Stimulated activated CD4-positive, alpha-beta T cell treated with anti-CD3 and anti-CD28 coated beads, Interleukin-4, amount 100 ng/mL, for 48 hours (primary cell): Measurements from ENCODE around the gene FBF1.
A peak's percentile ranks its signal among the peaks of the same experiment; 100 is the strongest.

ENCODE experiments used
- DNase-seq, 2 donors: peaks; one replicate each; pipeline ENCODE4 v3.0.0-alpha.2; 2020; ENCODE audit warnings: low read depth in 2 of 2

The FBF1 gene

GRCh38 chr17:75959051-75959838 is 18.4 kb upstream of the FBF1 start:
- DNase-seq: no peak

GRCh38 chr17:75950855-75951554 is 10.2 kb upstream of the FBF1 start:
- DNase-seq: no peak

- DNase-seq: no peak
Observed at GRCh38 chr17:75950421-75950820, 9.6 kb upstream of the FBF1 start.

- no peak for DNase-seq
Observed at GRCh38 chr17:75945211-75945610, 4.4 kb upstream of the FBF1 start.

- no peak for DNase-seq
Observed at GRCh38 chr17:75943491-75943890, 2.6 kb upstream of the FBF1 start.

GRCh38 chr17:75942473-75942872 is 1.6 kb upstream of the FBF1 start:
- DNase-seq: no peak

GRCh38 chr17:75941442-75941819 is 589 bp upstream of the FBF1 start:
- no peak for DNase-seq

GRCh38 chr17:75937652-75938051 is 3.2 kb downstream of the FBF1 start:
- DNase-seq: no peak

GRCh38 chr17:75933808-75934207 is 7.0 kb downstream of the FBF1 start:
- no peak for DNase-seq

- DNase-seq: no peak
Observed at GRCh38 chr17:75932852-75933251, 8.0 kb downstream of the FBF1 start.

GRCh38 chr17:75931062-75931461 is 9.8 kb downstream of the FBF1 start:
- DNase-seq: no peak

- DNase-seq: peak in 1 of 2 donors; percentile 6
Observed at GRCh38 chr17:75927286-75927922, 13.4 kb downstream of the FBF1 start.

- no peak for DNase-seq
Observed at GRCh38 chr17:75926456-75926855, 14.4 kb downstream of the FBF1 start.

- no peak for DNase-seq
Observed at GRCh38 chr17:75925912-75926311, 14.9 kb downstream of the FBF1 start.

GRCh38 chr17:75925103-75925502 is 15.7 kb downstream of the FBF1 start:
- DNase-seq: no peak

- no peak for DNase-seq
Observed at GRCh38 chr17:75922963-75923874, 17.6 kb downstream of the FBF1 start.

- no peak for DNase-seq
Observed at GRCh38 chr17:75922173-75922961, 18.5 kb downstream of the FBF1 start.

- no peak for DNase-seq
Observed at GRCh38 chr17:75921596-75921995, 19.2 kb downstream of the FBF1 start.

GRCh38 chr17:75920045-75920560 is 20.7 kb downstream of the FBF1 start:
- DNase-seq: no peak

GRCh38 chr17:75919611-75920010 is 21.2 kb downstream of the FBF1 start:
- no peak for DNase-seq
